HG03460 (cell line): ENCODE results near the gene KIF3C.
A peak's percentile ranks its signal among the peaks of the same experiment; 100 is the strongest.
"Not testable (repeated sequence)": the region's sequence is repeated elsewhere in the genome, so short reads cannot be mapped to it uniquely, and the experiment has no call there.

Experiments
- ATAC-seq: cut with Tn5 transposase; IDR thresholded peaks from one replicate; pipeline ENCODE4 v1.9.1; 2021; ENCODE audit not compliant: unreplicated experiment

KIF3C gene

GRCh38 chr2:26000561-26001082, 18.3 kb upstream of the KIF3C start:
- no peak for ATAC-seq

- not testable (repeated sequence) for ATAC-seq
Measured at GRCh38 chr2:25999406-25999805, 17.1 kb upstream of the KIF3C start.

- ATAC-seq: not testable (repeated sequence)
Measured at GRCh38 chr2:25998816-25999383, 16.6 kb upstream of the KIF3C start.

GRCh38 chr2:25996844-25997243, 14.5 kb upstream of the KIF3C start:
- ATAC-seq: no peak

- no peak for ATAC-seq
Measured at GRCh38 chr2:25994509-25994908, 12.2 kb upstream of the KIF3C start.

- no peak for ATAC-seq
Measured at GRCh38 chr2:25993049-25993448, 10.8 kb upstream of the KIF3C start.

- no peak for ATAC-seq
Measured at GRCh38 chr2:25992556-25992955, 10.3 kb upstream of the KIF3C start.

GRCh38 chr2:25991965-25992364, 9.7 kb upstream of the KIF3C start:
- ATAC-seq: no peak

- ATAC-seq: no peak
Measured at GRCh38 chr2:25989154-25989553, 6.9 kb upstream of the KIF3C start.

- no peak for ATAC-seq
Measured at GRCh38 chr2:25988134-25988533, 5.8 kb upstream of the KIF3C start.

GRCh38 chr2:25983735-25984134, 1.4 kb upstream of the KIF3C start:
- ATAC-seq: no peak

GRCh38 chr2:25982968-25983280, 627 bp upstream of the KIF3C start:
- ATAC-seq: no peak

- ATAC-seq: peak; percentile 24
Measured at GRCh38 chr2:25981596-25982272, 563 bp downstream of the KIF3C start.

- no peak for ATAC-seq
Measured at GRCh38 chr2:25980951-25981350, 1.3 kb downstream of the KIF3C start.

- no peak for ATAC-seq
Measured at GRCh38 chr2:25980076-25980887, 2.0 kb downstream of the KIF3C start.

GRCh38 chr2:25979001-25979400, 3.3 kb downstream of the KIF3C start:
- ATAC-seq: no peak

- no peak for ATAC-seq
Measured at GRCh38 chr2:25977768-25978167, 4.5 kb downstream of the KIF3C start.

- ATAC-seq: no peak
Measured at GRCh38 chr2:25976983-25977741, 5.1 kb downstream of the KIF3C start.

- ATAC-seq: no peak
Measured at GRCh38 chr2:25972049-25972823, 10.1 kb downstream of the KIF3C start.

GRCh38 chr2:25971596-25971995, 10.7 kb downstream of the KIF3C start:
- no peak for ATAC-seq
